WTC11 (cell line): ENCODE measurements around the gene IPO8. TPM values are rescaled to one million over a fixed set of nuclear protein-coding genes. Genes with fewer than 3 reads are reported as not detected.

Experiments used
- ATAC-seq: fragments of 200-7000 bp; cut with Tn5 transposase; 2 replicates; pipeline ENCODE4 v1.10.0; 2021; ENCODE audit warnings: mild to moderate bottlenecking, moderate library complexity
- CTCF ChIA-PET: fragments of 300-600 bp; sonication (Branson Sonifier 250); formaldehyde crosslinking; loops from one replicate; lab custom pipeline; 2021; ENCODE audit warnings: antibody characterized with exemption; lab: Charles Lee
- POLR2A ChIA-PET: fragments of 350-600 bp; sonication (Branson Sonifier 250); formaldehyde crosslinking; loops from one replicate; lab custom pipeline; 2021; ENCODE audit warnings: antibody characterized with exemption; lab: Charles Lee
- DNase-seq: peaks from one replicate; pipeline ENCODE4 v3.0.0; 2021; ENCODE audit warnings: low spot score
- H3K27ac Mint-ChIP-seq: 2 replicates; pipeline ENCODE4 v1.8.0; 2021; ENCODE audit warnings: mixed read lengths
- H3K27me3 Mint-ChIP-seq: 2 replicates; pipeline ENCODE4 v1.8.0; 2021; ENCODE audit warnings: low read depth, mild to moderate bottlenecking, moderate library complexity, mixed read lengths
- H3K36me3 Mint-ChIP-seq: 2 replicates; pipeline ENCODE4 v1.8.0; 2021; ENCODE audit warnings: mixed read lengths
- H3K4me1 Mint-ChIP-seq: 2 replicates; pipeline ENCODE4 v1.8.0; 2022; ENCODE audit warnings: mixed read lengths
- H3K4me3 Mint-ChIP-seq: 2 replicates; pipeline ENCODE4 v1.8.0; 2021; ENCODE audit warnings: mild to moderate bottlenecking, moderate library complexity, mixed read lengths
- H3K9me3 Mint-ChIP-seq: 2 replicates; pipeline ENCODE4 v1.8.0; 2021; ENCODE audit warnings: mixed read lengths
- ATF3 ChIP-seq: sonication (generic); formaldehyde crosslinking; conservative IDR thresholded peaks from 2 replicates; pipeline ENCODE4 v1.8.1; 2022; ENCODE audit warnings: mild to moderate bottlenecking, missing genetic modification reagents
- E2F1 ChIP-seq: sonication (generic); formaldehyde crosslinking; IDR thresholded peaks from 2 replicates; pipeline ENCODE4 v1.8.0; 2022; ENCODE audit warnings: mild to moderate bottlenecking, missing genetic modification reagents
- E2F5 ChIP-seq: sonication (generic); formaldehyde crosslinking; IDR thresholded peaks from 2 replicates; pipeline ENCODE4 v1.8.1; 2022; ENCODE audit warnings: mild to moderate bottlenecking, moderate library complexity, missing genetic modification reagents
- EMX1 ChIP-seq: fragments of 250-450 bp; sonication (Bioruptor Pico); IDR thresholded peaks from 2 replicates; pipeline ENCODE4 v1.8.0; 2021; ENCODE audit warnings: mild to moderate bottlenecking
- FOXJ3 ChIP-seq: sonication (generic); formaldehyde crosslinking; IDR thresholded peaks from 2 replicates; pipeline ENCODE4 v1.9.0; 2021; ENCODE audit warnings: missing genetic modification reagents, mild to moderate bottlenecking, borderline replicate concordance
- FOXK1 ChIP-seq: sonication (generic); formaldehyde crosslinking; IDR thresholded peaks from 2 replicates; pipeline ENCODE4 v1.8.0; 2022; ENCODE audit warnings: mild to moderate bottlenecking, moderate library complexity, missing genetic modification reagents
- HMGA2 ChIP-seq: fragments of 250-450 bp; sonication (Bioruptor Pico); IDR thresholded peaks from 2 replicates; pipeline ENCODE4 v1.4.0; 2021; ENCODE audit warnings: mild to moderate bottlenecking, moderate library complexity
- KAT7 ChIP-seq: sonication (generic); formaldehyde crosslinking; IDR thresholded peaks from 2 replicates; pipeline ENCODE4 v1.8.1; 2023; ENCODE audit warnings: missing genetic modification reagents, mild to moderate bottlenecking, borderline replicate concordance
- PRDM15 ChIP-seq: sonication (generic); formaldehyde crosslinking; IDR thresholded peaks from 2 replicates; pipeline ENCODE4 v1.8.0; 2022; ENCODE audit warnings: missing genetic modification reagents
- PRRX2 ChIP-seq: fragments of 250-450 bp; sonication (Bioruptor Pico); IDR thresholded peaks from 2 replicates; pipeline ENCODE4 v1.8.0; 2021; ENCODE audit warnings: mild to moderate bottlenecking
- TCF7 ChIP-seq: sonication (generic); formaldehyde crosslinking; IDR thresholded peaks from 2 replicates; pipeline ENCODE4 v1.8.0; 2022; ENCODE audit warnings: mild to moderate bottlenecking, low read depth, missing genetic modification reagents, moderate library complexity
- TEAD1 ChIP-seq: sonication (generic); formaldehyde crosslinking; IDR thresholded peaks from 2 replicates; pipeline ENCODE4 v1.8.0; 2022; ENCODE audit warnings: mild to moderate bottlenecking, missing genetic modification reagents
- ZBTB21 ChIP-seq: sonication (generic); formaldehyde crosslinking; IDR thresholded peaks from 2 replicates; pipeline ENCODE4 v1.8.1; 2023; ENCODE audit warnings: mild to moderate bottlenecking, missing genetic modification reagents, borderline replicate concordance
- ZNF317 ChIP-seq: sonication (generic); formaldehyde crosslinking; IDR thresholded peaks from 2 replicates; pipeline ENCODE4 v1.8.1; 2023; ENCODE audit warnings: low read depth, mild to moderate bottlenecking, moderate library complexity, missing genetic modification reagents, borderline replicate concordance
- ZNF416 ChIP-seq: fragments of 250-450 bp; sonication (Bioruptor Pico); IDR thresholded peaks from 2 replicates; pipeline ENCODE4 v1.9.0; 2021; ENCODE audit warnings: mild to moderate bottlenecking, inconsistent platforms
- ZNF671 ChIP-seq: fragments of 250-450 bp; sonication (Bioruptor Pico); IDR thresholded peaks from 2 replicates; pipeline ENCODE4 v1.8.0; 2021; ENCODE audit warnings: mild to moderate bottlenecking
- total RNA-seq: library from RNA; stranded (reverse); gene quantifications from 3 replicates; pipeline ENCODE4 v1.2.3, GENCODE V29; 2021
- TF ChIP-seq, protein P1 (sequence below): sonication (generic); formaldehyde crosslinking; IDR thresholded peaks from 2 replicates; pipeline ENCODE4 v1.8.1; 2022; ENCODE audit warnings: low read depth, mild to moderate bottlenecking, moderate library complexity, missing genetic modification reagents, borderline replicate concordance
- TF ChIP-seq, protein P2 (sequence below): fragments of 250-450 bp; sonication (Bioruptor Pico); IDR thresholded peaks from 2 replicates; pipeline ENCODE4 v1.9.0; 2021; ENCODE audit warnings: mild to moderate bottlenecking
- TF ChIP-seq, protein P3 (sequence below): sonication (generic); formaldehyde crosslinking; IDR thresholded peaks from 2 replicates; pipeline ENCODE4 v1.8.1; 2023; ENCODE audit warnings: mild to moderate bottlenecking, moderate library complexity, missing genetic modification reagents
- TF ChIP-seq, protein P4 (sequence below): sonication (generic); formaldehyde crosslinking; IDR thresholded peaks from 2 replicates; pipeline ENCODE4 v1.8.1; 2023; ENCODE audit warnings: mild to moderate bottlenecking, missing genetic modification reagents, borderline replicate concordance

IPO8 gene
- total RNA-seq, 1 experiment from 2014 or later: 44.8 TPM

DNA sequence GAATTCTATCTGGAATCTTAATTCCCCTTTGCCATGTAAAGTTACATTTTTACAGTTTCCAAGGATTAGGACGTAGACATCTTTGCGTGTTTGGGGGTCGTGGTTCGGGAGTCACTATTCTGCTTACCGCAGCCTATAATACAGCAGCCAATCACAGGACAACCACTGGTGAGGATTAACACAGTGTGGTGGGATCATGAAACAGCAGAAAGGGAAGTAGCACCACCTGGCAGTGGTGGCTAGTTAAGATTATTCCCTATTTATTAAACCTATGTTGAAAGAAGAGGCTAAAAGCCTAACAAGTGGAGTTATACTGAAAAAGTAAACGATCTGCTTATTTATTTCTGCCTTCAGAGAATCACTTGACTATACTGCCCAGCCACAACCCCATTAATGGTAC is 71.7 kb downstream of the IPO8 start:
- CTCF ChIA-PET: no interaction called here
- peak; percentile 72 for ATAC-seq
- H3K27me3 Mint-ChIP-seq: no peaks in the 10 kb centered on the region
- TF ChIP-seq, protein P1, sequence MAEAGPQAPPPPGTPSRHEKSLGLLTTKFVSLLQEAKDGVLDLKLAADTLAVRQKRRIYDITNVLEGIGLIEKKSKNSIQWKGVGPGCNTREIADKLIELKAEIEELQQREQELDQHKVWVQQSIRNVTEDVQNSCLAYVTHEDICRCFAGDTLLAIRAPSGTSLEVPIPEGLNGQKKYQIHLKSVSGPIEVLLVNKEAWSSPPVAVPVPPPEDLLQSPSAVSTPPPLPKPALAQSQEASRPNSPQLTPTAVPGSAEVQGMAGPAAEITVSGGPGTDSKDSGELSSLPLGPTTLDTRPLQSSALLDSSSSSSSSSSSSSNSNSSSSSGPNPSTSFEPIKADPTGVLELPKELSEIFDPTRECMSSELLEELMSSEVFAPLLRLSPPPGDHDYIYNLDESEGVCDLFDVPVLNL (CRISPR knock-in tag): no peak
- no peak for TF ChIP-seq ATF3
- TF ChIP-seq PRDM15 (CRISPR knock-in tag): no peak
- no peak for TF ChIP-seq E2F1 (CRISPR knock-in tag)
- TF ChIP-seq, all 79 proteins: peak for 0
- H3K4me1 Mint-ChIP-seq: peaks cover 6% of the 10 kb centered on the region
- H3K36me3 Mint-ChIP-seq: 0 out of 2 replicates have a peak, but pooled peaks cover 4% of the 10 kb centered on the region
- peak overlapping the region; percentile 66 for H3K27ac Mint-ChIP-seq
- no peaks in the 10 kb centered on the region for H3K9me3 Mint-ChIP-seq
- H3K4me3 Mint-ChIP-seq: no peak overlapping the region
- DNase-seq: no peak
- POLR2A ChIA-PET: no interaction called here

- Mint-ChIP-seq H3K4me3 (no peak overlapping the region), H3K4me1 (peaks cover 6% of the 10 kb centered on the region), H3K27me3 (no peaks in the 10 kb centered on the region), H3K9me3 (no peaks in the 10 kb centered on the region), H3K36me3 (no peaks in the 10 kb centered on the region), H3K27ac (no peak overlapping the region)
- no peak for TF ChIP-seq TEAD1 (CRISPR knock-in tag)
- TF ChIP-seq FOXJ3 (CRISPR knock-in tag): no peak
- no peak for TF ChIP-seq KAT7
- TF ChIP-seq ZBTB21 (CRISPR knock-in tag): no peak
- TF ChIP-seq HMGA2: no peak
- no peak for TF ChIP-seq TCF7 (CRISPR knock-in tag)
- no peak for TF ChIP-seq ZNF317 (CRISPR knock-in tag)
- TF ChIP-seq, protein P2, sequence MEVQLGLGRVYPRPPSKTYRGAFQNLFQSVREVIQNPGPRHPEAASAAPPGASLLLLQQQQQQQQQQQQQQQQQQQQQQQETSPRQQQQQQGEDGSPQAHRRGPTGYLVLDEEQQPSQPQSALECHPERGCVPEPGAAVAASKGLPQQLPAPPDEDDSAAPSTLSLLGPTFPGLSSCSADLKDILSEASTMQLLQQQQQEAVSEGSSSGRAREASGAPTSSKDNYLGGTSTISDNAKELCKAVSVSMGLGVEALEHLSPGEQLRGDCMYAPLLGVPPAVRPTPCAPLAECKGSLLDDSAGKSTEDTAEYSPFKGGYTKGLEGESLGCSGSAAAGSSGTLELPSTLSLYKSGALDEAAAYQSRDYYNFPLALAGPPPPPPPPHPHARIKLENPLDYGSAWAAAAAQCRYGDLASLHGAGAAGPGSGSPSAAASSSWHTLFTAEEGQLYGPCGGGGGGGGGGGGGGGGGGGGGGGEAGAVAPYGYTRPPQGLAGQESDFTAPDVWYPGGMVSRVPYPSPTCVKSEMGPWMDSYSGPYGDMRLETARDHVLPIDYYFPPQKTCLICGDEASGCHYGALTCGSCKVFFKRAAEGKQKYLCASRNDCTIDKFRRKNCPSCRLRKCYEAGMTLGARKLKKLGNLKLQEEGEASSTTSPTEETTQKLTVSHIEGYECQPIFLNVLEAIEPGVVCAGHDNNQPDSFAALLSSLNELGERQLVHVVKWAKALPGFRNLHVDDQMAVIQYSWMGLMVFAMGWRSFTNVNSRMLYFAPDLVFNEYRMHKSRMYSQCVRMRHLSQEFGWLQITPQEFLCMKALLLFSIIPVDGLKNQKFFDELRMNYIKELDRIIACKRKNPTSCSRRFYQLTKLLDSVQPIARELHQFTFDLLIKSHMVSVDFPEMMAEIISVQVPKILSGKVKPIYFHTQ: no peak
- no peak for TF ChIP-seq PRRX2
- no peak for TF ChIP-seq ZNF416 (CRISPR knock-in tag)
- TF ChIP-seq, protein P3, sequence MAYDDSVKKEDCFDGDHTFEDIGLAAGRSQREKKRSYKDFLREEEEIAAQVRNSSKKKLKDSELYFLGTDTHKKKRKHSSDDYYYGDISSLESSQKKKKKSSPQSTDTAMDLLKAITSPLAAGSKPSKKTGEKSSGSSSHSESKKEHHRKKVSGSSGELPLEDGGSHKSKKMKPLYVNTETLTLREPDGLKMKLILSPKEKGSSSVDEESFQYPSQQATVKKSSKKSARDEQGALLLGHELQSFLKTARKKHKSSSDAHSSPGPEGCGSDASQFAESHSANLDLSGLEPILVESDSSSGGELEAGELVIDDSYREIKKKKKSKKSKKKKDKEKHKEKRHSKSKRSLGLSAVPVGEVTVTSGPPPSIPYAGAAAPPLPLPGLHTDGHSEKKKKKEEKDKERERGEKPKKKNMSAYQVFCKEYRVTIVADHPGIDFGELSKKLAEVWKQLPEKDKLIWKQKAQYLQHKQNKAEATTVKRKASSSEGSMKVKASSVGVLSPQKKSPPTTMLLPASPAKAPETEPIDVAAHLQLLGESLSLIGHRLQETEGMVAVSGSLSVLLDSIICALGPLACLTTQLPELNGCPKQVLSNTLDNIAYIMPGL (CRISPR knock-in tag): no peak
- no peak for TF ChIP-seq FOXK1 (CRISPR knock-in tag)
- no peak for TF ChIP-seq ZNF671 (CRISPR knock-in tag)
- TF ChIP-seq, protein P4, sequence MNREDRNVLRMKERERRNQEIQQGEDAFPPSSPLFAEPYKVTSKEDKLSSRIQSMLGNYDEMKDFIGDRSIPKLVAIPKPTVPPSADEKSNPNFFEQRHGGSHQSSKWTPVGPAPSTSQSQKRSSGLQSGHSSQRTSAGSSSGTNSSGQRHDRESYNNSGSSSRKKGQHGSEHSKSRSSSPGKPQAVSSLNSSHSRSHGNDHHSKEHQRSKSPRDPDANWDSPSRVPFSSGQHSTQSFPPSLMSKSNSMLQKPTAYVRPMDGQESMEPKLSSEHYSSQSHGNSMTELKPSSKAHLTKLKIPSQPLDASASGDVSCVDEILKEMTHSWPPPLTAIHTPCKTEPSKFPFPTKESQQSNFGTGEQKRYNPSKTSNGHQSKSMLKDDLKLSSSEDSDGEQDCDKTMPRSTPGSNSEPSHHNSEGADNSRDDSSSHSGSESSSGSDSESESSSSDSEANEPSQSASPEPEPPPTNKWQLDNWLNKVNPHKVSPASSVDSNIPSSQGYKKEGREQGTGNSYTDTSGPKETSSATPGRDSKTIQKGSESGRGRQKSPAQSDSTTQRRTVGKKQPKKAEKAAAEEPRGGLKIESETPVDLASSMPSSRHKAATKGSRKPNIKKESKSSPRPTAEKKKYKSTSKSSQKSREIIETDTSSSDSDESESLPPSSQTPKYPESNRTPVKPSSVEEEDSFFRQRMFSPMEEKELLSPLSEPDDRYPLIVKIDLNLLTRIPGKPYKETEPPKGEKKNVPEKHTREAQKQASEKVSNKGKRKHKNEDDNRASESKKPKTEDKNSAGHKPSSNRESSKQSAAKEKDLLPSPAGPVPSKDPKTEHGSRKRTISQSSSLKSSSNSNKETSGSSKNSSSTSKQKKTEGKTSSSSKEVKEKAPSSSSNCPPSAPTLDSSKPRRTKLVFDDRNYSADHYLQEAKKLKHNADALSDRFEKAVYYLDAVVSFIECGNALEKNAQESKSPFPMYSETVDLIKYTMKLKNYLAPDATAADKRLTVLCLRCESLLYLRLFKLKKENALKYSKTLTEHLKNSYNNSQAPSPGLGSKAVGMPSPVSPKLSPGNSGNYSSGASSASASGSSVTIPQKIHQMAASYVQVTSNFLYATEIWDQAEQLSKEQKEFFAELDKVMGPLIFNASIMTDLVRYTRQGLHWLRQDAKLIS (CRISPR knock-in tag): no peak
- TF ChIP-seq EMX1 (CRISPR knock-in tag): no peak
- no peak for TF ChIP-seq E2F5 (CRISPR knock-in tag)
- no peak for ATAC-seq
- DNase-seq: no peak
- CTCF ChIA-PET: no interaction called here
- POLR2A ChIA-PET: no interaction called here
Observed at GRCh38 chr12:30622509-30622908, 73.2 kb downstream of the IPO8 start.
